Neural progenitor cell (in vitro differentiated cells): ENCODE data around the gene MKRN2. TPM values are rescaled to one million over a fixed set of nuclear protein-coding genes. Genes with fewer than 3 reads are reported as not detected.

ENCODE experiments used
- DNase-seq: peaks from one replicate; pipeline ENCODE4 v3.0.0-alpha.2; 2016; ENCODE audit warnings: low spot score
- H2AFZ ChIP-seq: fragments of 200-600 bp; sonication (generic); replicated peaks from 2 replicates; pipeline ENCODE4 v1.6.1; 2016; ENCODE audit warnings: antibody characterized with exemption
- H3F3A ChIP-seq: fragments of 200-600 bp; sonication (generic); 2 replicates; pipeline ENCODE4 v1.6.1; 2016; ENCODE audit warnings: antibody characterized with exemption, low read depth
- H3K27ac ChIP-seq: fragments of 200-600 bp; sonication (generic); 2 replicates; pipeline ENCODE4 v1.5.1; 2016; ENCODE audit warnings: mild to moderate bottlenecking
- H3K27me3 ChIP-seq: fragments of 200-600 bp; sonication (generic); 2 replicates; pipeline ENCODE4 v1.6.1; 2016; ENCODE audit warnings: mild to moderate bottlenecking, moderate library complexity
- H3K36me3 ChIP-seq: fragments of 200-600 bp; sonication (generic); 2 replicates; pipeline ENCODE4 v1.5.1; 2016
- H3K4me1 ChIP-seq: fragments of 200-600 bp; sonication (generic); 2 replicates; pipeline ENCODE4 v1.6.1; 2016; ENCODE audit warnings: mixed run types
- H3K4me2 ChIP-seq: fragments of 200-600 bp; sonication (generic); 2 replicates; pipeline ENCODE4 v1.6.1; 2016
- H3K4me3 ChIP-seq: fragments of 200-600 bp; sonication (generic); 2 replicates; pipeline ENCODE4 v1.5.1; 2016
- H3K79me2 ChIP-seq: fragments of 200-600 bp; sonication (generic); 2 replicates; pipeline ENCODE4 v1.6.1; 2016; ENCODE audit warnings: low read depth
- H3K9ac ChIP-seq: fragments of 200-600 bp; sonication (generic); 2 replicates; pipeline ENCODE4 v1.6.1; 2016
- H3K9me3 ChIP-seq: fragments of 200-600 bp; sonication (generic); 2 replicates; pipeline ENCODE4 v1.5.1; 2016; ENCODE audit warnings: low read depth
- H4K20me1 ChIP-seq: fragments of 200-600 bp; sonication (generic); 2 replicates; pipeline ENCODE4 v1.6.1; 2016; ENCODE audit warnings: low read depth
- H3K27ac Mint-ChIP-seq: 3 replicates; pipeline ENCODE4 v1.8.0; 2021; ENCODE audit warnings: mixed read lengths
- H3K27me3 Mint-ChIP-seq: 2 replicates; pipeline ENCODE4 v1.8.0; 2022; ENCODE audit warnings: low read depth, mild to moderate bottlenecking, inconsistent platforms, moderate library complexity, mixed read lengths; ENCODE audit not compliant: insufficient read depth
- H3K36me3 Mint-ChIP-seq: 3 replicates; pipeline ENCODE4 v1.8.0; 2021; ENCODE audit warnings: mixed read lengths
- H3K4me1 Mint-ChIP-seq: 3 replicates; pipeline ENCODE4 v1.8.0; 2021; ENCODE audit warnings: mixed read lengths
- H3K4me3 Mint-ChIP-seq: 3 replicates; pipeline ENCODE4 v1.8.0; 2021; ENCODE audit warnings: mild to moderate bottlenecking, moderate library complexity, mixed read lengths
- H3K9me3 Mint-ChIP-seq: 3 replicates; pipeline ENCODE4 v1.8.0; 2020; ENCODE audit warnings: mixed read lengths
- EZH2 ChIP-seq: fragments of 200-600 bp; sonication (generic); IDR thresholded peaks from 2 replicates; pipeline ENCODE4 v1.6.1; 2017; ENCODE audit warnings: antibody characterized with exemption, mild to moderate bottlenecking, moderate library complexity
- EZH2phosphoT487 ChIP-seq: fragments of 200-600 bp; sonication (generic); IDR thresholded peaks from 2 replicates; pipeline ENCODE4 v1.6.1; 2017; ENCODE audit warnings: antibody characterized with exemption
- total RNA-seq: library from RNA; depleted of rRNA; stranded (reverse); fragments of >200 nt; gene quantifications from 2 replicates; pipeline ENCODE4 v1.2.3, GENCODE V29; 2015; ENCODE audit warnings: low replicate concordance
- TF ChIP-seq, protein P1 (sequence below): fragments of 200-600 bp; sonication (generic); IDR thresholded peaks from 2 replicates; pipeline ENCODE4 v1.5.1; 2017; ENCODE audit warnings: antibody characterized with exemption, mild to moderate bottlenecking

MKRN2 gene
- total RNA-seq, 1 donor from 2014 or later = 26.5 TPM

DNA sequence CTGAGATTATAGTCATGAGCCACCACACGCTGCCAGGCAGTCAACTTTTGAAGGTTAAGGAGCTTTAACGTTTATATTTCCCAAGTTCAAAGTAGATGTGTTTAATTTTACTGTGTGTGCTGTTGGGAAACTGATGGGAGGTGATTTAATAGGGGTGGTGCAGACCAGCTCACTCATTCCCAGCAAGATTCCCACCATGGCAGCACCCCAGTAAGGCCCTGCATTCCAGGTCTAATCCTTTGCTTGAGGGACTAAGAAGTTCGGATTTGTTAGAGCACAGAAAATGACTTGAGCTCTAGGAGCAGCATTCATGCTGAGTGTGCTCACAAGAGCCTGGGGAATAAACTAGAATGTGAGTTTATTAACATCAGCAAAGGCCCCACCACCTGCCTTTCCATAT, 47.4 kb upstream of the MKRN2 start:
- Mint-ChIP-seq H3K27ac (no peak overlapping the region), H3K36me3 (peaks cover 23% of the 10 kb centered on the region), H3K4me3 (no peak overlapping the region), H3K9me3 (no peaks in the 10 kb centered on the region), H3K27me3 (peaks cover 2% of the 10 kb centered on the region), H3K4me1 (peaks cover 10% of the 10 kb centered on the region)
- Histone ChIP-seq H3K9me3 (no peaks in the 10 kb centered on the region), H3K4me1 (peaks cover 20% of the 10 kb centered on the region), H3K4me3 (no peak overlapping the region), H2AFZ (no peak overlapping the region), H3K36me3 (no peaks in the 10 kb centered on the region), H3K4me2 (peak overlapping the region; percentile 27), H4K20me1 (peaks cover 8% of the 10 kb centered on the region), H3K27ac (peak overlapping the region; percentile 32), H3K27me3 (no peaks in the 10 kb centered on the region), H3K9ac (no peak overlapping the region), H3F3A (no peaks in the 10 kb centered on the region), H3K79me2 (no peaks in the 10 kb centered on the region)
- peak; percentile 46 for DNase-seq
- no peak for TF ChIP-seq EZH2
- TF ChIP-seq EZH2phosphoT487 = no peak
- TF ChIP-seq, protein P1, sequence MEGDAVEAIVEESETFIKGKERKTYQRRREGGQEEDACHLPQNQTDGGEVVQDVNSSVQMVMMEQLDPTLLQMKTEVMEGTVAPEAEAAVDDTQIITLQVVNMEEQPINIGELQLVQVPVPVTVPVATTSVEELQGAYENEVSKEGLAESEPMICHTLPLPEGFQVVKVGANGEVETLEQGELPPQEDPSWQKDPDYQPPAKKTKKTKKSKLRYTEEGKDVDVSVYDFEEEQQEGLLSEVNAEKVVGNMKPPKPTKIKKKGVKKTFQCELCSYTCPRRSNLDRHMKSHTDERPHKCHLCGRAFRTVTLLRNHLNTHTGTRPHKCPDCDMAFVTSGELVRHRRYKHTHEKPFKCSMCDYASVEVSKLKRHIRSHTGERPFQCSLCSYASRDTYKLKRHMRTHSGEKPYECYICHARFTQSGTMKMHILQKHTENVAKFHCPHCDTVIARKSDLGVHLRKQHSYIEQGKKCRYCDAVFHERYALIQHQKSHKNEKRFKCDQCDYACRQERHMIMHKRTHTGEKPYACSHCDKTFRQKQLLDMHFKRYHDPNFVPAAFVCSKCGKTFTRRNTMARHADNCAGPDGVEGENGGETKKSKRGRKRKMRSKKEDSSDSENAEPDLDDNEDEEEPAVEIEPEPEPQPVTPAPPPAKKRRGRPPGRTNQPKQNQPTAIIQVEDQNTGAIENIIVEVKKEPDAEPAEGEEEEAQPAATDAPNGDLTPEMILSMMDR = no peak

DNA sequence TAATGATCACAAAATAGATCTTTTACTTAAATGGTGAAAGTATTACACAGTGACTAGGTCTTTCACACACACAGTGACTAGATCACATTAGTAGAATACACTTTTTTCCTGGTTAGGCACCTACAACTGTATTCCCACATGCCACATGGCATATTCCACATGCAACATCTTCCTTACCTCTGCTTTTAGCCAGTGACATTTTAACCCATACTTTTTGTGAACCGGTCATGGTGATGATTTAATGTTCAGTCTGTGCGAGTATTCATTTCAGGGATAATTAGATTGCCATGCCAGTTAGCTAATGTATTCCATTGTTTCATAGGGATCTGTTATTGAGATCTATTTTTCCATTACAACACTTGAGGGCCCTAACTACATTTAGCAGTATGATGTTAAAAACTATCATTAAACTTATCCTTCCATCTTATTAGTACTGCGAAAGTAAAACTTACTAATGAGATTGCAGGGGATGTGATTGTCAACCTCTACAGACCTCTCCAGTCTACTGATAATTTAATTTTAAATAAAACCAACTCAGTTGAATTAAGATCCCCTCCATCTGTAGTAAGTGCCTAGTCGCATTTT, 44.3 kb upstream of the MKRN2 start:
- Histone ChIP-seq H3K9ac (no peak overlapping the region), H3K27ac (no peak overlapping the region), H3F3A (no peaks in the 10 kb centered on the region), H3K4me2 (no peak overlapping the region), H3K79me2 (no peaks in the 10 kb centered on the region), H3K9me3 (no peaks in the 10 kb centered on the region), H3K36me3 (no peaks in the 10 kb centered on the region), H3K4me3 (no peak overlapping the region), H4K20me1 (peaks cover 8% of the 10 kb centered on the region), H2AFZ (no peak overlapping the region), H3K4me1 (peaks cover 20% of the 10 kb centered on the region), H3K27me3 (no peaks in the 10 kb centered on the region)
- TF ChIP-seq, protein P1 = no peak
- no peak for TF ChIP-seq EZH2
- TF ChIP-seq EZH2phosphoT487 = no peak
- H3K36me3 Mint-ChIP-seq = peaks cover 18% of the 10 kb centered on the region
- no peak overlapping the region for H3K4me3 Mint-ChIP-seq
- peaks cover 9% of the 10 kb centered on the region for H3K4me1 Mint-ChIP-seq
- H3K9me3 Mint-ChIP-seq = no peaks in the 10 kb centered on the region
- no peak overlapping the region for H3K27ac Mint-ChIP-seq
- H3K27me3 Mint-ChIP-seq = peaks cover 2% of the 10 kb centered on the region
- no peak for DNase-seq

DNA sequence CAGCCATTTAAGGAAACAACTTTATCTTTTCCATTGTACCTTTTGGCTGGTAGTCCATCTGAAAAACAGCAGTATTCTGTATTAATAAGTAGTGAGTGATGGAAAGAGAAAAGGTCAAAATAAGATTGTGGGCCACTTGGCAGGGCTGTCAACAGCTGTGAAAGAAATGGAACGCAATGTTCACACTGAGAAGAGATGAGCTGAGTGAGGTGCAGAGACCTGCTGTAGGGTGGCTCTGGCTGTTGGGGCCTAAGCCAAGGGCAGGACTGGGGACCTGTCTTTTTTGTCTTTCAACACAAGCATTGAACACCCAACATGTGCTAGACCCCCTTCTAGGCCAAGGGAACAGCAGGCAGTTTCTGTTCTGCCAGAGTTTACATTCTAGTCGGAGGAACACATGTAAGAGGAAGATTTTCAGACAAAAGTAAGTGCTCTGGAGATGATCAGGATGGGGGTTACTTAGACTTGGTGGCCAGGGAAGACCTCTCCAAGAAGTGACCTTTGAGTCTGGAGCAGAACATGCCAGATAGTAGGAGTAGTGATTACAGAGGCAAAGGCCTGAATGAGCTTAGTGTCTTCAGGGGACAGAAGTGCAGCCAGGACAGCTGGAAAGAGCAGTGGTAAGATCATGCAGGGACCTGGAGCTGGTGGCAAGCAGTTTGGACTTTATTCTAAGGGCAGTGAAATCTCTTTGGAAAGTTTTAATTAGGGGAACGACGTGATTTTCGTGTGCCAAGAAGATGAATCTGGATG, 43.0 kb upstream of the MKRN2 start:
- Histone ChIP-seq H3F3A (no peaks in the 10 kb centered on the region), H3K4me1 (peaks cover 20% of the 10 kb centered on the region), H3K27ac (no peak overlapping the region), H3K27me3 (no peaks in the 10 kb centered on the region), H2AFZ (no peak overlapping the region), H3K9me3 (no peaks in the 10 kb centered on the region), H3K79me2 (no peaks in the 10 kb centered on the region), H4K20me1 (peaks cover 8% of the 10 kb centered on the region), H3K4me3 (no peak overlapping the region), H3K4me2 (no peak overlapping the region), H3K9ac (no peak overlapping the region), H3K36me3 (no peaks in the 10 kb centered on the region)
- Mint-ChIP-seq H3K27ac (no peak overlapping the region), H3K9me3 (no peaks in the 10 kb centered on the region), H3K27me3 (no peaks in the 10 kb centered on the region), H3K4me1 (no peaks in the 10 kb centered on the region), H3K4me3 (no peak overlapping the region), H3K36me3 (peaks cover 13% of the 10 kb centered on the region)
- DNase-seq = no peak
- TF ChIP-seq EZH2 = no peak
- TF ChIP-seq, protein P1 = no peak
- no peak for TF ChIP-seq EZH2phosphoT487
